IMR-90 (cell line): ENCODE data around the gene SGTB.

Source experiments
- BHLHE40 ChIP-seq: fragments of 150-350 bp; IDR thresholded peaks from 2 replicates; pipeline ENCODE4 v1.6.1; 2016; ENCODE audit warnings: mild to moderate bottlenecking, low read depth, low read length
- CEBPB ChIP-seq: IDR thresholded peaks from 2 replicates; pipeline ENCODE4 v1.6.1; 2012; ENCODE audit warnings: low read depth, low read length, improper control_type of control experiment
- MAFK ChIP-seq: IDR thresholded peaks from 2 replicates; pipeline ENCODE4 v1.6.1; 2012; ENCODE audit warnings: low read depth, low read length, improper control_type of control experiment
- MXI1 ChIP-seq: IDR thresholded peaks from 2 replicates; pipeline ENCODE4 v1.6.1; 2012; ENCODE audit warnings: low read depth, mild to moderate bottlenecking, low read length, moderate library complexity, borderline replicate concordance
- POLR2A ChIP-seq: IDR thresholded peaks from 2 replicates; pipeline ENCODE4 v1.6.1; 2012; ENCODE audit warnings: mild to moderate bottlenecking, low read depth, low read length
- RAD21 ChIP-seq: IDR thresholded peaks from 2 replicates; pipeline ENCODE4 v1.6.1; 2012; ENCODE audit warnings: low read length, improper control_type of control experiment
- RFX5 ChIP-seq: IDR thresholded peaks from 2 replicates; pipeline ENCODE4 v1.8.0; 2012; ENCODE audit warnings: low read depth, mild to moderate bottlenecking, low read length, moderate library complexity
- SMC3 ChIP-seq: fragments of 150-350 bp; IDR thresholded peaks from 2 replicates; pipeline ENCODE4 v1.6.1; 2016; ENCODE audit warnings: low read depth, mild to moderate bottlenecking, antibody characterized with exemption, low read length, moderate library complexity
- TF ChIP-seq, protein P1 (sequence below): conservative IDR thresholded peaks from 2 replicates; pipeline ENCODE4 v1.5.1; 2012; ENCODE audit warnings: mild to moderate bottlenecking, low read depth, low read length, improper control_type of control experiment

DNA sequence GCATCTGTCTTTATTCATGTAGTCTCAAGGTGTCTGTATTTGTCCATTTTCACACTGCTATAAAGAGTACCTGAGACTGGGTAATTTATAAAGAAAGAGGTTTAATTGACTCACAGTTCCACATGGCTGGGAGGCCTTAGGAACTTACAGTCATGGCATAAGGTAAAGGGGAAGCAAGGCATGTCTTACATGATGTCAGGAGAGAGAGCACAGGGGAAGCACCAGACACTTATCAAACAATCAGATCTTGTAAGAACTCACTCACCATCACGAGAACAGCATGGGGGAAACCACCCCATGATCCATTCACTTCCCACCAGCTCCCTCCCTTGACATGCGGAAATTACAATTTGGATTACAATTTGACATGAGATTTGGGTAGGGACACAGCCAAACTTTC is 44.3 kb upstream of the SGTB start:
- TF ChIP-seq, protein P1, sequence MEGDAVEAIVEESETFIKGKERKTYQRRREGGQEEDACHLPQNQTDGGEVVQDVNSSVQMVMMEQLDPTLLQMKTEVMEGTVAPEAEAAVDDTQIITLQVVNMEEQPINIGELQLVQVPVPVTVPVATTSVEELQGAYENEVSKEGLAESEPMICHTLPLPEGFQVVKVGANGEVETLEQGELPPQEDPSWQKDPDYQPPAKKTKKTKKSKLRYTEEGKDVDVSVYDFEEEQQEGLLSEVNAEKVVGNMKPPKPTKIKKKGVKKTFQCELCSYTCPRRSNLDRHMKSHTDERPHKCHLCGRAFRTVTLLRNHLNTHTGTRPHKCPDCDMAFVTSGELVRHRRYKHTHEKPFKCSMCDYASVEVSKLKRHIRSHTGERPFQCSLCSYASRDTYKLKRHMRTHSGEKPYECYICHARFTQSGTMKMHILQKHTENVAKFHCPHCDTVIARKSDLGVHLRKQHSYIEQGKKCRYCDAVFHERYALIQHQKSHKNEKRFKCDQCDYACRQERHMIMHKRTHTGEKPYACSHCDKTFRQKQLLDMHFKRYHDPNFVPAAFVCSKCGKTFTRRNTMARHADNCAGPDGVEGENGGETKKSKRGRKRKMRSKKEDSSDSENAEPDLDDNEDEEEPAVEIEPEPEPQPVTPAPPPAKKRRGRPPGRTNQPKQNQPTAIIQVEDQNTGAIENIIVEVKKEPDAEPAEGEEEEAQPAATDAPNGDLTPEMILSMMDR = no peak
- TF ChIP-seq RAD21 (no peak), SMC3 (no peak), RFX5 (no peak), MXI1 (no peak), BHLHE40 (no peak), POLR2A (no peak), CEBPB (no peak), MAFK (no peak)
